Kidney (tissue), 14 donors: ENCODE measurements around the gene SMYD3. TPM values are rescaled to one million over a fixed set of nuclear protein-coding genes. Genes with fewer than 3 reads are reported as not detected.
A peak's percentile ranks its signal among the peaks of the same experiment; 100 is the strongest.

Experiments used
- DNase-seq, 5 donors: peaks; one replicate each; pipeline ENCODE4 v3.0.0-alpha.2; 2013 to 2020
- FAIRE-seq: peaks from 2 replicates; lab custom pipeline; 2012; peaks lifted over from hg19 to GRCh38; lab: Jason Lieb, UNC
- H3K27ac ChIP-seq, 2 donors: one replicate each; pipeline ENCODE4 v1.7.0; 2013; ENCODE audit warnings: low read depth in 2 of 2, low read length in 2 of 2, inconsistent platforms in 1 of 2
- H3K27me3 ChIP-seq: one replicate; pipeline ENCODE4 v1.7.1; 2013; ENCODE audit warnings: low read length, inconsistent platforms; ENCODE audit not compliant: control insufficient read depth, insufficient read depth
- H3K36me3 ChIP-seq, 3 donors: one replicate each; pipeline versions ENCODE4 v1.7.0 to v1.7.1; 2013; ENCODE audit warnings: low read length in 3 of 3, control low read depth in 1 of 3, inconsistent platforms in 1 of 3; ENCODE audit not compliant: insufficient read depth in 3 of 3, control insufficient read depth in 2 of 3
- H3K4me1 ChIP-seq, 3 donors: one replicate each; pipeline versions ENCODE4 v1.7.0 to v1.7.1; 2013; ENCODE audit warnings: low read length in 3 of 3, inconsistent platforms in 1 of 3, low read depth in 1 of 3; ENCODE audit not compliant: control insufficient read depth in 2 of 3, insufficient read depth in 2 of 3
- H3K4me3 ChIP-seq, 3 donors: one replicate each; pipeline versions ENCODE4 v1.7.0 to v1.8.1; 2013; ENCODE audit warnings: low read length in 3 of 3, control low read depth in 1 of 3, inconsistent platforms in 1 of 3
- H3K9ac ChIP-seq, 3 donors: one replicate each; pipeline versions ENCODE4 v1.7.0 to v1.7.1; 2013; ENCODE audit warnings: low read length in 3 of 3, control low read depth in 1 of 3, inconsistent platforms in 1 of 3
- H3K9me3 ChIP-seq, 3 donors: one replicate each; pipeline versions ENCODE4 v1.7.0 to v1.7.1; 2013; ENCODE audit warnings: low read length in 3 of 3, control low read depth in 1 of 3, inconsistent platforms in 1 of 3; ENCODE audit not compliant: control insufficient read depth in 2 of 3, insufficient read depth in 1 of 3
- intact Hi-C: fragments of 100-400 bp; cut with DNase I; formaldehyde crosslinking; loops from one replicate; pipeline ENCODE4 v1.11.1; 2022
- polyA plus RNA-seq: library from polyadenylated mRNA; stranded (reverse); fragments of 350-450 nt; fragmentation: Illumina TruSeq; extraction: RNeasy Lipid Tissue Mini Kit (QIAGEN cat#74804); gene quantifications from one replicate; pipeline ENCODE4 v1.2.3, GENCODE V29; 2014; ENCODE audit warnings: low read depth, low replicate concordance; ENCODE audit not compliant: insufficient read depth
- total RNA-seq: library from RNA; stranded (reverse); fragmentation: NEBNext Ultra II Directional; extraction: Animal tissue kit (Norgen Biotek cat#: 25700); gene quantifications from one replicate; pipeline ENCODE4 v1.2.1, GENCODE V29; 2021
- TF ChIP-seq, protein P1 (sequence below): IDR thresholded peaks from 3 replicates; pipeline ENCODE4 v1.5.1; 2012; ENCODE audit warnings: mild to moderate bottlenecking, moderate library complexity, borderline replicate concordance; ENCODE audit not compliant: insufficient read depth; ENCODE audit errors: extremely low read depth
- donor health status: control.
- donor health status: control.
- donor health status: control.
- donor health status: control.
- donor health status: control.
- donor health status: DM: yes; HTN: yes; CAD: no.
- donor health status: Normal renal cell carcinoma (clear cell type).

Gene SMYD3
- total and polyA plus RNA-seq, 2 donors from 2014 or later: 23.3 to 23.9 TPM

GRCh38 chr1:246066573-246066972, 440.5 kb downstream of the SMYD3 start:
- H3K4me1 ChIP-seq: no peaks in the 10 kb centered on the region
- FAIRE-seq: no peak
- DNase-seq: peak in 3 of 5 donors; percentile 13 to 61 (median 60)
- no peak overlapping the region for H3K27ac ChIP-seq
- TF ChIP-seq, protein P1, sequence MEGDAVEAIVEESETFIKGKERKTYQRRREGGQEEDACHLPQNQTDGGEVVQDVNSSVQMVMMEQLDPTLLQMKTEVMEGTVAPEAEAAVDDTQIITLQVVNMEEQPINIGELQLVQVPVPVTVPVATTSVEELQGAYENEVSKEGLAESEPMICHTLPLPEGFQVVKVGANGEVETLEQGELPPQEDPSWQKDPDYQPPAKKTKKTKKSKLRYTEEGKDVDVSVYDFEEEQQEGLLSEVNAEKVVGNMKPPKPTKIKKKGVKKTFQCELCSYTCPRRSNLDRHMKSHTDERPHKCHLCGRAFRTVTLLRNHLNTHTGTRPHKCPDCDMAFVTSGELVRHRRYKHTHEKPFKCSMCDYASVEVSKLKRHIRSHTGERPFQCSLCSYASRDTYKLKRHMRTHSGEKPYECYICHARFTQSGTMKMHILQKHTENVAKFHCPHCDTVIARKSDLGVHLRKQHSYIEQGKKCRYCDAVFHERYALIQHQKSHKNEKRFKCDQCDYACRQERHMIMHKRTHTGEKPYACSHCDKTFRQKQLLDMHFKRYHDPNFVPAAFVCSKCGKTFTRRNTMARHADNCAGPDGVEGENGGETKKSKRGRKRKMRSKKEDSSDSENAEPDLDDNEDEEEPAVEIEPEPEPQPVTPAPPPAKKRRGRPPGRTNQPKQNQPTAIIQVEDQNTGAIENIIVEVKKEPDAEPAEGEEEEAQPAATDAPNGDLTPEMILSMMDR: no peak
- no peak overlapping the region for H3K4me3 ChIP-seq
- no peaks in the 10 kb centered on the region for H3K36me3 ChIP-seq
- intact Hi-C loops: no loop called here
- no peaks in the 10 kb centered on the region for H3K9me3 ChIP-seq
- no peaks in the 10 kb centered on the region for H3K27me3 ChIP-seq
- no peak overlapping the region for H3K9ac ChIP-seq

GRCh38 chr1:246065592-246065991, 441.5 kb downstream of the SMYD3 start:
- Histone ChIP-seq H3K9me3 (no peaks in the 10 kb centered on the region), H3K9ac (no peak overlapping the region), H3K27ac (no peak overlapping the region), H3K4me3 (no peak overlapping the region), H3K27me3 (no peaks in the 10 kb centered on the region), H3K36me3 (no peaks in the 10 kb centered on the region), H3K4me1 (no peaks in the 10 kb centered on the region)
- TF ChIP-seq, protein P1: no peak
- intact Hi-C loops: no loop called here
- FAIRE-seq: no peak
- no peak for DNase-seq

DNA sequence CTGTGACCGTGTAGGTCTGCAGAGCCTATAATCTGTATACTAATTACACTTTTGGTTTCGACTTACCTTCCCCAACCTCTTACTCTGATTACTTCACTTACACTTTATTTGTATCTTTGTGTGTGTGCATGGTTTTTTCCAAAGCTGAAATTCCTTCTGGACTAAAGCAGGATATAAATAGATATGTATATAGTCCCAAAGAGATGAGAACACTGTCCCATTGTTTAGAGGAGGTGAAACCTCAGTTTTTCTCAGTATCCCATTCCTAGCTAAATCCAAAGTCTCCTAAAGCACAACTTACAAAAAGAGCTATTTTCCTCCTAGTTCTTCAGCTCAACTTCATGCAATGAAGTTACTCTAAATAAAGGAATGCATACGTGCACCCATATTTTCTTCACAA, 442.2 kb downstream of the SMYD3 start:
- FAIRE-seq: no peak
- intact Hi-C loops: no loop called here
- TF ChIP-seq, protein P1: no peak

DNA sequence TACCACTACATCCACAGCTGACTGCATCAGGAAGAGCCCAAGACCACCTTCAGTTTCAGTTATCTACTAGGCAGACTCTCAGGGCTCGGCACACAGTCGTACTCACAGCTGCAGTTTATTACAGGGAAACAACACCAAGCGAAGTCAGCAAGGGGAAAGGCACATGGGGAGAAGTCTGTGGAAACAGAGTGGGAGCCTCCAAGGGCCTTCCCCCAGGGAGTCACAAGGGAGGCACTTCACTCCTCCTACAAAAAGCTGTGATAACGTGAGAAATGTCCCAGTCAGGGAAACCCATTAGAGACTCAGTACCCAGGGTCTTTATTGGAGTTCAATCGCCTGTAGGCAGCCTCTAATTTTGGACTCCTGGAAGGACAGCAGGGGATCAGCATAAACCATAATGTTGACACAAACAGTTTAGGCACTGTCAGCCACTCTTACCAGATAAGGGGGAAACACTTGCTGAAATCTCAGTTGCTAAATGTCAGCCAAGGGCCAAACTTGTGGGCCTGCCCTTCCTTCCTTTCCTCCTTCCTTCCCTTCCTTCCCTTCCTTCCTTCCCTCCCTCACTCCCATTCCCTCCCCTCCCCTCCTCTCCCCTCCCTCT, 444.0 kb downstream of the SMYD3 start:
- H3K9me3 ChIP-seq: no peaks in the 10 kb centered on the region
- no peak overlapping the region for H3K4me3 ChIP-seq
- no peaks in the 10 kb centered on the region for H3K27me3 ChIP-seq
- H3K9ac ChIP-seq: no peak overlapping the region
- peak in 1 of 5 donors; percentile 55 for DNase-seq
- intact Hi-C loops: no loop called here
- TF ChIP-seq, protein P1: no peak
- no peaks in the 10 kb centered on the region for H3K36me3 ChIP-seq
- no peaks in the 10 kb centered on the region for H3K4me1 ChIP-seq
- no peak for FAIRE-seq
- no peak overlapping the region for H3K27ac ChIP-seq

More for the DNA sequence above, 442.2 kb downstream of the SMYD3 start:
- Histone ChIP-seq H3K4me3 (no peak overlapping the region), H3K4me1 (no peaks in the 10 kb centered on the region), H3K9ac (no peak overlapping the region), H3K27ac (no peak overlapping the region), H3K9me3 (no peaks in the 10 kb centered on the region), H3K36me3 (no peaks in the 10 kb centered on the region), H3K27me3 (no peaks in the 10 kb centered on the region)
- DNase-seq: no peak
